Measurements from ENCODE around the gene RPL31.

DNA sequence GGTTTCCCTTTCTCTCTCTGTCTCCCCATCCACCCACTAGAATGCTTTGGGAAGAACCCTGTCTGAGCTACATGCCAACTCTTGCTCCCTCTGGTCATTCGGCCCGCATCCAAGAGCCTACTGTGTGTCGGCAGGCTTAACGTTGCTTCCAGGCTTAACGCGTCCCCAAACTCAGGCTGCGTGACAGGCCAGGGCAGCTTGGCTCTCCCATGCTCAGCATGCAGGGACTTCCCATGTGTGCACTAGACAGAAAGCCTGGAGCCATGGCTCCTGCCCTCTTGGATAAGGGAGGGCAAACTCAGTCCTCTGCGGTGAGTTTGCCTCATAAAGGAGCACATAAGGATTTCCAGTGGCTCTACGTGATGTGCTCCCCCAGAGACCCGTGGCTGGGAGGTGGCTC, 43.2 kb downstream of the RPL31 start:
- TF ChIP-seq CTCF (IDR thresholded peaks at IDR 0.05; ENCODE audit: insufficient read depth, low read length, poor library complexity, severe bottlenecking): no peak
- no peak for TF ChIP-seq EZH2phosphoT487 (conservative IDR thresholded peaks at IDR 0.05; ENCODE audit: low read length)

All from SU-DHL-6 (cell line).